ENCODE measurements around the gene ADAP1.
"Not testable (repeated sequence)": the region's sequence is repeated elsewhere in the genome, so short reads cannot be mapped to it uniquely, and the experiment has no call there.

ADAP1 gene

DNA sequence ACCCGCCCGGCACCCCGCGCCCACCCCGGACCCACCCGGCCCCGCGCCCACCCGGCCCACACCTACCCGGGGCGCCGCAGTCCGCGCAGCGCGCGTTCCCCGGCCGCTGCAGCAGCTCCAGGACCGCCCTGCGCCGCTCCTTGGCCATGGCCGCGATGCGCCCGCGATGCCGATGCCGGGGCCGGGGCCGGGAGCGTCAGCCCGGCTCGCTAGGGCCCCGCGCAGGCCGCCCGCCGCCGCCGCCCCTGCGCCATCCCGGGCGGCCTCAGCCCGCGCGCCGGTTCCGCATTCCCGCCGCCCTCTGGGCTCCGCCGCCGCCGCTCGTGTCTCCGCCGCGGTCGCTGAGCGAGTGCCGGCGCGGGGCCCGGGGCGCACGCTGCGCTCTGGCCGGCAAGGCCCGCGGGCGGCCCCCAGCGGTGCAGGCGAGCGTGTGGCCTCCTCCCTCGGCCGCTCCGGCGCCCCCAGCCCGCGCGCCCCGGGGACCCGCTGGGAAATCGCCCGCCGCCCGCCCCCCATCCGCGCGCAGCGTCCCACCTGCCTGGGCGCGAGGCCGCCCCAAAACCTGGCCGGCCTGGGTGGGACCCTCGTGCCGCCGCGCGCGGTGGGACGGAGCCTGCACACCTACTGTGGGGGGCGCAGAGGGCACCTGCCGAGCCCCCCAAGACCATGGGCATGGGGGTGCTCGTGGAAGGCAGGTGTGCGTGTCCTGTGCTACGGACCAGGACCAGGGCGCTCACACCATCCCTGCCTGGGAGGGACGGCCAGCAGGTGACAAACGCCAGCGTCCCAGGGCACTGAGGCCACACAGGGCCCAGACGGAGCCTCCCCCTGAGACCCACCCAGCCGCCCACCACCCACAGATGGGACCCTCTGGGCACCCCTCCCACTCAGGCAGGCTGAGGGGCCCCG is at the start of gene ADAP1:
Gene ADAP1 (minus strand): TSS at position 351 of the 909 bp plus-strand sequence. CDS start 203 bp downstream, at position 148.
- no peak for DNase-seq (ENCODE audit: low read depth, low spot score)
- Histone ChIP-seq H3K27ac (ENCODE audit: low read length) (no peak within 1 kb of the TSS), H3K36me3 (ENCODE audit: control insufficient read depth, insufficient read depth, low read length) (no peaks in the 10 kb centered on the region), H3K4me3 (ENCODE audit: low read length) (peak within 1 kb of the TSS; percentile 26; the same call in 1 of the 2 replicates), H3K27me3 (ENCODE audit: control insufficient read depth, insufficient read depth, low read length) (peaks cover 2% of the 10 kb centered on the region; the same call in 1 of the 2 replicates), H3K9me3 (ENCODE audit: control insufficient read depth, insufficient read depth, low read length) (no peaks in the 10 kb centered on the region), H3K4me1 (ENCODE audit: control insufficient read depth, insufficient read depth, low read length) (peaks cover 4% of the 10 kb centered on the region; the same call in 1 of the 2 replicates)
- no CpG with 5 or more reads among the region's 115 CpGs for WGBS (ENCODE audit: insufficient coverage, insufficient read length)

- not testable (repeated sequence) for H3K9me3 ChIP-seq (ENCODE audit: control insufficient read depth, insufficient read depth, low read length); H3K27ac ChIP-seq (ENCODE audit: low read length); H3K36me3 ChIP-seq (ENCODE audit: control insufficient read depth, insufficient read depth, low read length); H3K4me3 ChIP-seq (ENCODE audit: low read length); H3K27me3 ChIP-seq (ENCODE audit: control insufficient read depth, insufficient read depth, low read length); H3K4me1 ChIP-seq (ENCODE audit: control insufficient read depth, insufficient read depth, low read length); DNase-seq (ENCODE audit: low read depth, low spot score)
- WGBS (ENCODE audit: insufficient coverage, insufficient read length): no CpG with 5 or more reads among the region's 7 CpGs
Measured at GRCh38 chr7:1002445-1002844, 48.0 kb upstream of the ADAP1 start.

DNA sequence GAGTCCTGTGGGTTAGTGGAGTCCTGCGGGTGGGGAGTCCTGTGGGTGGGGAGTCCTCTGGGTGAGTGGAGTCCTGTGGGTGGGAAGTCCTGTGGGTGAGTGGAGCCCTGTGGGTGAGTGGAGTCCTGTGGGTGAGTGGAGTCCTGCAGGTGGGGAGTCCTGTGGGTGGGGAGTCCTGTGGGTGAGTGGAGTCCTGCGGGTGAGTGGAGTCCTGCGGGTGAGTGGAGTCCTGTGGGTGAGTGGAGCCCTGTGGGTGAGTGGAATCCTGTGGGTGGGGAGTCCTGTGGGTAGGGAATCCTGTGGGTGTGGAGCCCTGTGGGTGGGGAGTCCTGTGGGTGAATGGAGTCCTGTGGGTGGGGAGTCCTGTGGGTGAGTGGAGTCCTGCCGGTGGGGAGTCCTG is 47.5 kb upstream of the ADAP1 start:
- not testable (repeated sequence) for H3K27ac ChIP-seq (ENCODE audit: low read length)

DNA sequence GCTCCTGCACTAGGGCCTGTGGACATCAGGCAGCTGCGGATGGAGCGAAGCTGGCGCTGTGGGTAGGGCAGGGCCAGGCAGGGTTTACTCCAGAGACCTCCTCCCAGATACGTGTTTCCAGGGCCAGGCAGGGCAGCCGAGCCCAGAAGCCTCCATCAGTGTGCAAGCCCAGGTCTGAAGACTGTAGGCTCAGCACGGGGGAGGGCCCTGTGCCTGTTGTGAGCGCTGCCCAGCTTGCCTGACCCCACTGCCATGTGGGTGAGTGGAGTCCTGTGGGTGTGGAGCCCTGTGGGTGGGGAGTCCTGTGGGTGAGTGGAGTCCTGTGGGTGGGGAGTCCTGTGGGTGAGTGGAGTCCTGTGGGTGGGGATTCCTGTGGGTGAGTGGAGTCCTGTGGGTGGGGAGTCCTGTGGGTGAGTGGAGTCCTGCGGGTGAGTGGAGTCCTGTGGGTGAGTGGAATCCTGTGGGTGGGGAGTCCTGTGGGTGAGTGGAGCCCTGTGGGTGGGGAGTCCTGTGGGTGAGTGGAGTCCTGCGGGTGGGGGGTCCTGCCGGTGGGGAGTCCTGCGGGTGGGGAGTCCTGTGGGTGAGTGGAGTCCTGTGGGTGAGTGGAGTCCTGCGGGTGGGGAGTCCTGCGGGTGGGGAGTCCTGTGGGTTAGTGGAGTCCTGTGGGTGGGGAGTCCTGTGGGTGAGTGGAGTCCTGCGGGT is 46.7 kb upstream of the ADAP1 start:
- H3K27ac ChIP-seq (ENCODE audit: low read length); H3K9me3 ChIP-seq (ENCODE audit: control insufficient read depth, insufficient read depth, low read length); DNase-seq (ENCODE audit: low read depth, low spot score); H3K27me3 ChIP-seq (ENCODE audit: control insufficient read depth, insufficient read depth, low read length); H3K4me1 ChIP-seq (ENCODE audit: control insufficient read depth, insufficient read depth, low read length); H3K4me3 ChIP-seq (ENCODE audit: low read length); H3K36me3 ChIP-seq (ENCODE audit: control insufficient read depth, insufficient read depth, low read length): not testable (repeated sequence)
- no CpG with 5 or more reads among the region's 14 CpGs for WGBS (ENCODE audit: insufficient coverage, insufficient read length)

More for the DNA sequence above, 47.5 kb upstream of the ADAP1 start:
- not testable (repeated sequence) for H3K27me3 ChIP-seq (ENCODE audit: control insufficient read depth, insufficient read depth, low read length); H3K4me1 ChIP-seq (ENCODE audit: control insufficient read depth, insufficient read depth, low read length); DNase-seq (ENCODE audit: low read depth, low spot score); H3K36me3 ChIP-seq (ENCODE audit: control insufficient read depth, insufficient read depth, low read length); H3K4me3 ChIP-seq (ENCODE audit: low read length); H3K9me3 ChIP-seq (ENCODE audit: control insufficient read depth, insufficient read depth, low read length)
- WGBS (ENCODE audit: insufficient coverage, insufficient read length): no CpG with 5 or more reads among the region's 4 CpGs

DNA sequence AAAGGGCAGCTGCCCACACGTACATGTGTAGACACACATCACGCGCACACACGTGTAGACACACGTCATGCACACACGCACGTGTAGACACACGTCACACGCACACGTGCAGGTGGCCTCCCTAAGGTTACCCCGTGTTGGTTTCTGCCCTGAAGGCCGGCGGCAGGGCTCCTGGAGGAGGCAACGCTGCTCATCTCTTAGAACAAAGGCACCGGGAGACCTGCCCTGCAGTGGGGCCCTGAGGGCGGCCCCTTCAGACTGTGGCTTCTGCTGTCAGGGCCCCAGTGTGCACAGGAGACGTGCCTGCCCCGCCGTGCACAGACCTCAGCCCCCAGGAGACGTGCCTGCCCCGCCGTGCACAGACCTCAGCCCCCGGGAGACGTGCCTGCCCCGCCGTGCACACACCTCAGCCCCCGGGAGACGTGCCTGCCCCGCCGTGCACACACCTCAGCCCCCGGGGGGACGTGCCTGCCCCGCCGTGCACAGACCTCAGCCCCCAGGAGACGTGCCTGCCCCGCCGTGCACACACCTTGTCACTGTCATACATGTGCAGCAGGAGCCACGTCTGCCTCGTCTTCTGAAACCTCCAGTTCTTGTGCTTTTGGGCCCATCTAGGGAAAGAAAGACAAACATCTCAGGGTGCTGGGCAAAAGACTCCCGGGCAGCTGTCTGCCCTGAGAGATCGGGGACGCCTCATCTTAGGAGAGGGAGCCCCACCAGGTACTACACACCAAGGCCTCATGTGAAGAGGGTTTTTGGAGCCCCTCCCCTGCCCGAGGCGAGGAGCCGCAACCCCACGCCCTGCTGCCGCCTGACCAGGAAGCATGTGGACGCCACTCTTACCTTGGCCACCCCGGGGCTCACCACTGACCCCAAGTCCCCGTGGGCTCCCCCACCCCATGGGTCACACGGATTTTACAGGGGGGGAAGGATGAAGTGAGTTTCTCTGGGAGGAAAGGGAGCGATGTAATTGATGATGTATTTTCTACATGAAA is 45.8 kb upstream of the ADAP1 start:
- Histone ChIP-seq H3K27ac (ENCODE audit: low read length) (no peak overlapping the region), H3K27me3 (ENCODE audit: control insufficient read depth, insufficient read depth, low read length) (no peaks in the 10 kb centered on the region), H3K36me3 (ENCODE audit: control insufficient read depth, insufficient read depth, low read length) (no peaks in the 10 kb centered on the region; the same call in 1 of the 2 replicates), H3K4me1 (ENCODE audit: control insufficient read depth, insufficient read depth, low read length) (no peaks in the 10 kb centered on the region), H3K4me3 (ENCODE audit: low read length) (no peak overlapping the region), H3K9me3 (ENCODE audit: control insufficient read depth, insufficient read depth, low read length) (no peaks in the 10 kb centered on the region)
- WGBS (ENCODE audit: insufficient coverage, insufficient read length): no CpG with 5 or more reads among the region's 52 CpGs
- DNase-seq (ENCODE audit: low read depth, low spot score): no peak

GRCh38 chr7:999149-999879 is 44.8 kb upstream of the ADAP1 start:
- no peak for DNase-seq (ENCODE audit: low read depth, low spot score)
- no peaks in the 10 kb centered on the region; the same call in 1 of the 2 replicates for H3K36me3 ChIP-seq (ENCODE audit: control insufficient read depth, insufficient read depth, low read length)
- H3K9me3 ChIP-seq (ENCODE audit: control insufficient read depth, insufficient read depth, low read length): no peaks in the 10 kb centered on the region
- no peaks in the 10 kb centered on the region for H3K4me1 ChIP-seq (ENCODE audit: control insufficient read depth, insufficient read depth, low read length)
- H3K4me3 ChIP-seq (ENCODE audit: low read length): no peak overlapping the region
- WGBS (ENCODE audit: insufficient coverage, insufficient read length): no CpG with 5 or more reads among the region's 28 CpGs
- H3K27me3 ChIP-seq (ENCODE audit: control insufficient read depth, insufficient read depth, low read length): no peaks in the 10 kb centered on the region
- no peak overlapping the region for H3K27ac ChIP-seq (ENCODE audit: low read length)

GRCh38 chr7:997404-998395 is 43.2 kb upstream of the ADAP1 start:
- WGBS (ENCODE audit: insufficient coverage, insufficient read length): no CpG with 5 or more reads among the region's 45 CpGs
- Histone ChIP-seq H3K4me3 (ENCODE audit: low read length) (no peak overlapping the region), H3K27me3 (ENCODE audit: control insufficient read depth, insufficient read depth, low read length) (no peaks in the 10 kb centered on the region), H3K36me3 (ENCODE audit: control insufficient read depth, insufficient read depth, low read length) (no peaks in the 10 kb centered on the region; the same call in 1 of the 2 replicates), H3K9me3 (ENCODE audit: control insufficient read depth, insufficient read depth, low read length) (no peaks in the 10 kb centered on the region), H3K27ac (ENCODE audit: low read length) (no peak overlapping the region), H3K4me1 (ENCODE audit: control insufficient read depth, insufficient read depth, low read length) (no peaks in the 10 kb centered on the region)
- no peak for DNase-seq (ENCODE audit: low read depth, low spot score)

DNA sequence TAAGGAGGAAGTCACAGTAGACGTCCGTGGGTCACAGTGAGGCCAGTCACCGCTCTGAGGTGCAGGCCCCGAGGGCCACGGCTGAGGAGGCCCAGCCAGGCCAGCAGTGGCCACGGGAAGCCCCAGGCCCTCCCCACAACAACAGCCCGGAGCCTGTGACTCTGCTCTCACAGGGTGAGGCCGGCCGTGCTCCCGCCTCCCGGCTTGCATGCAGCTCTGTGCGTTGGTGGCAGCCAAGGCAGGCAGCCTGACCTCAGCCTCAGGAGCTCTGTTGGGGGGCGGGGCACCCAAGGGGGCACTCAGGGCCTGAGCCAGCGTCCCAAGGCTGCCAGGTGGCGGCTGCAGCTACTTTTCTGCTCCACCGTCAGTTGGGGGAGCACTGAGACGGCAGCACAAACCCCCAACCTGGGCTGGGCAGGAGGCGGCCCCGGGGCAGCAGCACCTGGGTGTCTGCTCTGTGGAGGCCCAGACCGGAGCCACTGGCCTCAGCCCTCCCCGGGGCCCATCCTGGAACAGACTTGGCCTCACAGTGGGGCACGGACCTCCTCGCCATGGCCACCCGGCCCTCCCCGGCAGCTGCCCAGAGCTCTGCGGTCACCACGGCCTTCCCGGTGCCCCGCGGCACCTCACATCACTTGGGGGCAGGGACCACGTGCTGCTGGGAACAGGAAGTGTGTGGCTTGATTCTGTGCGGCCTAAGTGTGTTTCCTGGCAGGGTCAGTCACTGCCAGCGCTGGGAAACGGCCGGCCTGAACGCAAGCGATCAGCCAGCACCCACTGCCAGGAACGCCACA is 41.8 kb upstream of the ADAP1 start:
- no peaks in the 10 kb centered on the region for H3K9me3 ChIP-seq (ENCODE audit: control insufficient read depth, insufficient read depth, low read length)
- no peak overlapping the region for H3K27ac ChIP-seq (ENCODE audit: low read length)
- no peaks in the 10 kb centered on the region for H3K27me3 ChIP-seq (ENCODE audit: control insufficient read depth, insufficient read depth, low read length)
- no CpG with 5 or more reads among the region's 38 CpGs for whole genome bisulfite sequencing (ENCODE audit: insufficient coverage, insufficient read length)
- H3K4me1 ChIP-seq (ENCODE audit: control insufficient read depth, insufficient read depth, low read length): no peaks in the 10 kb centered on the region
- H3K36me3 ChIP-seq (ENCODE audit: control insufficient read depth, insufficient read depth, low read length): no peaks in the 10 kb centered on the region; the same call in 1 of the 2 replicates
- H3K4me3 ChIP-seq (ENCODE audit: low read length): no peak overlapping the region
- no peak for DNase-seq (ENCODE audit: low read depth, low spot score)

Data from iPS DF 6.9 (cell line).